ENCODE measurements around the gene PREP. TPM values are rescaled to one million over a fixed set of nuclear protein-coding genes. Genes with fewer than 3 reads are reported as not detected.

The PREP gene
- polyA plus RNA-seq, 1 of the 3 experiments (the other 2 are of a cell fraction): 20.9 TPM

DNA sequence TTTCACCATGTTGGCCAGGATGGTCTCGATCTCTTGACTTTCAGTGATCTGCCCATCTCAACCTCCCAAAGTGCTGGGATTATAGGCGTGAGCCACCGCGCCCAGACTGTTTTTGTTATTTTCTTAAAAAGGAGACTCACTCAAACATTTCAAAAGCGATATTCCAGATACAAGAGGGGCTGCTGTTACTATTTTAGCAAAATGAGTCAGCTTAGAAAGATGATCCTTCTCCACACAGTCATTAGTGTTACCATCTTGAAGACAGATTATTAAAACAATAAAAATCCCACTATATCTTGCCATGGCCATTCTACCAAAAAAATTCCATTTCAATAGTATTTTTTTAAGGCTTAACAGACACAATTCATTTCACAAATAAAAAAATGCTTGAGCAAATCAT is 102.8 kb downstream of the PREP start:
- Histone ChIP-seq H3K79me2 (ENCODE audit: insufficient read depth) (no peaks in the 10 kb centered on the region; the same call in 1 of the 2 replicates), H3F3A (replicated peaks; ENCODE audit: insufficient read depth) (no peaks in the 10 kb centered on the region)

More for the DNA sequence above, 102.8 kb downstream of the PREP start:
- Histone ChIP-seq H3K27me3 (ENCODE audit: insufficient read depth) (no peaks in the 10 kb centered on the region), H3K36me3 (replicated peaks in 1 of 2; ENCODE audit: control insufficient read depth in 1 of 2, insufficient read depth in 2 of 2, low read length in 1 of 2) (peaks cover 0 to 11% of the 10 kb centered on the region in 2 experiments), H4K20me1 (ENCODE audit: insufficient read depth) (no peaks in the 10 kb centered on the region), H3K4me1 (ENCODE audit: control insufficient read depth in 1 of 2, insufficient read depth in 2 of 2, low read depth in 1 of 2, low read length in 1 of 2) (peaks cover 0 to 10% of the 10 kb centered on the region in 2 experiments; a peak in 2 of 4 replicates), H3K27ac (ENCODE audit: low read depth in 2 of 2, low read length in 1 of 2) (no peak overlapping the region; a peak in 1 of 4 replicates), H3K9me3 (no peaks in the 10 kb centered on the region), H3K4me3 (ENCODE audit: low read depth in 2 of 2, low read length in 1 of 2) (no peak overlapping the region), H2AFZ (ENCODE audit: low read depth) (no peak overlapping the region), H3K9ac (no peak overlapping the region), H3K4me2 (no peak overlapping the region), H3K9me2 (no peaks in the 10 kb centered on the region)
- CTCF ChIA-PET: interaction anchor here (1.3 to 1.6 kb wide), 2 partner anchors 12 to 212 kb away, joined by 5 read pairs; no protein-coding TSS in a partner anchor
- no peak for DNase-seq
- TF ChIP-seq, protein P1, sequence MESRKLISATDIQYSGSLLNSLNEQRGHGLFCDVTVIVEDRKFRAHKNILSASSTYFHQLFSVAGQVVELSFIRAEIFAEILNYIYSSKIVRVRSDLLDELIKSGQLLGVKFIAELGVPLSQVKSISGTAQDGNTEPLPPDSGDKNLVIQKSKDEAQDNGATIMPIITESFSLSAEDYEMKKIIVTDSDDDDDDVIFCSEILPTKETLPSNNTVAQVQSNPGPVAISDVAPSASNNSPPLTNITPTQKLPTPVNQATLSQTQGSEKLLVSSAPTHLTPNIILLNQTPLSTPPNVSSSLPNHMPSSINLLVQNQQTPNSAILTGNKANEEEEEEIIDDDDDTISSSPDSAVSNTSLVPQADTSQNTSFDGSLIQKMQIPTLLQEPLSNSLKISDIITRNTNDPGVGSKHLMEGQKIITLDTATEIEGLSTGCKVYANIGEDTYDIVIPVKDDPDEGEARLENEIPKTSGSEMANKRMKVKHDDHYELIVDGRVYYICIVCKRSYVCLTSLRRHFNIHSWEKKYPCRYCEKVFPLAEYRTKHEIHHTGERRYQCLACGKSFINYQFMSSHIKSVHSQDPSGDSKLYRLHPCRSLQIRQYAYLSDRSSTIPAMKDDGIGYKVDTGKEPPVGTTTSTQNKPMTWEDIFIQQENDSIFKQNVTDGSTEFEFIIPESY (IDR thresholded peaks at IDR 0.05; ENCODE audit: borderline replicate concordance, low read depth): no peak
- TF ChIP-seq TEAD4 (IDR thresholded peaks at IDR 0.05; ENCODE audit: borderline replicate concordance, insufficient read depth) (no peak), JUND (IDR thresholded peaks at IDR 0.05) (no peak), SMC3 (IDR thresholded peaks at IDR 0.05; ENCODE audit: low read depth, low read length) (no peak), RCOR1 (IDR thresholded peaks at IDR 0.05; ENCODE audit: low read length) (no peak), MEF2A (IDR thresholded peaks at IDR 0.05; ENCODE audit: borderline replicate concordance, low read depth) (peak; percentile 90), MXI1 (IDR thresholded peaks at IDR 0.05; ENCODE audit: low read depth, low read length) (no peak), NFIC (IDR thresholded peaks at IDR 0.05; ENCODE audit: borderline replicate concordance) (no peak), YY1 (IDR thresholded peaks at IDR 0.05; ENCODE audit: low read depth) (no peak), EP300 (IDR thresholded peaks at IDR 0.05; ENCODE audit: borderline replicate concordance in 1 of 2, low read depth in 1 of 2, low read length in 1 of 2) (no peak), CHD2 (IDR thresholded peaks at IDR 0.05; ENCODE audit: low read length, partially characterized antibody) (no peak), NRF1 (IDR thresholded peaks at IDR 0.05; ENCODE audit: low read depth, low read length) (no peak), TCF12 (IDR thresholded peaks at IDR 0.05) (0 out of 2 replicates have a peak, but pooled peaks have one; percentile 20), FOSL2 (IDR thresholded peaks at IDR 0.05; ENCODE audit: borderline replicate concordance, low read depth) (0 out of 2 replicates have a peak, but pooled peaks have one; percentile 48), POLR2AphosphoS5 (IDR thresholded peaks at IDR 0.05; ENCODE audit: low read depth, low read length) (no peak), SIN3A (IDR thresholded peaks at IDR 0.05; ENCODE audit: borderline replicate concordance, low read depth, low read length) (no peak)
- TF ChIP-seq, protein P2, sequence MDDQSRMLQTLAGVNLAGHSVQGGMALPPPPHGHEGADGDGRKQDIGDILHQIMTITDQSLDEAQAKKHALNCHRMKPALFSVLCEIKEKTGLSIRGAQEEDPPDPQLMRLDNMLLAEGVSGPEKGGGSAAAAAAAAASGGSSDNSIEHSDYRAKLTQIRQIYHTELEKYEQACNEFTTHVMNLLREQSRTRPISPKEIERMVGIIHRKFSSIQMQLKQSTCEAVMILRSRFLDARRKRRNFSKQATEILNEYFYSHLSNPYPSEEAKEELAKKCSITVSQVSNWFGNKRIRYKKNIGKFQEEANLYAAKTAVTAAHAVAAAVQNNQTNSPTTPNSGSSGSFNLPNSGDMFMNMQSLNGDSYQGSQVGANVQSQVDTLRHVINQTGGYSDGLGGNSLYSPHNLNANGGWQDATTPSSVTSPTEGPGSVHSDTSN (IDR thresholded peaks at IDR 0.05): no peak
- TF ChIP-seq, protein P3, sequence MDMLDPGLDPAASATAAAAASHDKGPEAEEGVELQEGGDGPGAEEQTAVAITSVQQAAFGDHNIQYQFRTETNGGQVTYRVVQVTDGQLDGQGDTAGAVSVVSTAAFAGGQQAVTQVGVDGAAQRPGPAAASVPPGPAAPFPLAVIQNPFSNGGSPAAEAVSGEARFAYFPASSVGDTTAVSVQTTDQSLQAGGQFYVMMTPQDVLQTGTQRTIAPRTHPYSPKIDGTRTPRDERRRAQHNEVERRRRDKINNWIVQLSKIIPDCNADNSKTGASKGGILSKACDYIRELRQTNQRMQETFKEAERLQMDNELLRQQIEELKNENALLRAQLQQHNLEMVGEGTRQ (IDR thresholded peaks at IDR 0.05; ENCODE audit: borderline replicate concordance, low read depth, low read length): no peak
- TF ChIP-seq, protein P4, sequence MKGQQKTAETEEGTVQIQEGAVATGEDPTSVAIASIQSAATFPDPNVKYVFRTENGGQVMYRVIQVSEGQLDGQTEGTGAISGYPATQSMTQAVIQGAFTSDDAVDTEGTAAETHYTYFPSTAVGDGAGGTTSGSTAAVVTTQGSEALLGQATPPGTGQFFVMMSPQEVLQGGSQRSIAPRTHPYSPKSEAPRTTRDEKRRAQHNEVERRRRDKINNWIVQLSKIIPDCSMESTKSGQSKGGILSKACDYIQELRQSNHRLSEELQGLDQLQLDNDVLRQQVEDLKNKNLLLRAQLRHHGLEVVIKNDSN (IDR thresholded peaks at IDR 0.05; ENCODE audit: borderline replicate concordance, low read depth): no peak
- TF ChIP-seq, protein P5, sequence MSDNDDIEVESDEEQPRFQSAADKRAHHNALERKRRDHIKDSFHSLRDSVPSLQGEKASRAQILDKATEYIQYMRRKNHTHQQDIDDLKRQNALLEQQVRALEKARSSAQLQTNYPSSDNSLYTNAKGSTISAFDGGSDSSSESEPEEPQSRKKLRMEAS (IDR thresholded peaks at IDR 0.05; ENCODE audit: low read depth): no peak
- TF ChIP-seq, protein P6, sequence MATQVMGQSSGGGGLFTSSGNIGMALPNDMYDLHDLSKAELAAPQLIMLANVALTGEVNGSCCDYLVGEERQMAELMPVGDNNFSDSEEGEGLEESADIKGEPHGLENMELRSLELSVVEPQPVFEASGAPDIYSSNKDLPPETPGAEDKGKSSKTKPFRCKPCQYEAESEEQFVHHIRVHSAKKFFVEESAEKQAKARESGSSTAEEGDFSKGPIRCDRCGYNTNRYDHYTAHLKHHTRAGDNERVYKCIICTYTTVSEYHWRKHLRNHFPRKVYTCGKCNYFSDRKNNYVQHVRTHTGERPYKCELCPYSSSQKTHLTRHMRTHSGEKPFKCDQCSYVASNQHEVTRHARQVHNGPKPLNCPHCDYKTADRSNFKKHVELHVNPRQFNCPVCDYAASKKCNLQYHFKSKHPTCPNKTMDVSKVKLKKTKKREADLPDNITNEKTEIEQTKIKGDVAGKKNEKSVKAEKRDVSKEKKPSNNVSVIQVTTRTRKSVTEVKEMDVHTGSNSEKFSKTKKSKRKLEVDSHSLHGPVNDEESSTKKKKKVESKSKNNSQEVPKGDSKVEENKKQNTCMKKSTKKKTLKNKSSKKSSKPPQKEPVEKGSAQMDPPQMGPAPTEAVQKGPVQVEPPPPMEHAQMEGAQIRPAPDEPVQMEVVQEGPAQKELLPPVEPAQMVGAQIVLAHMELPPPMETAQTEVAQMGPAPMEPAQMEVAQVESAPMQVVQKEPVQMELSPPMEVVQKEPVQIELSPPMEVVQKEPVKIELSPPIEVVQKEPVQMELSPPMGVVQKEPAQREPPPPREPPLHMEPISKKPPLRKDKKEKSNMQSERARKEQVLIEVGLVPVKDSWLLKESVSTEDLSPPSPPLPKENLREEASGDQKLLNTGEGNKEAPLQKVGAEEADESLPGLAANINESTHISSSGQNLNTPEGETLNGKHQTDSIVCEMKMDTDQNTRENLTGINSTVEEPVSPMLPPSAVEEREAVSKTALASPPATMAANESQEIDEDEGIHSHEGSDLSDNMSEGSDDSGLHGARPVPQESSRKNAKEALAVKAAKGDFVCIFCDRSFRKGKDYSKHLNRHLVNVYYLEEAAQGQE (IDR thresholded peaks at IDR 0.05; ENCODE audit: low read depth, low read length): no peak
- TF ChIP-seq, protein P7, sequence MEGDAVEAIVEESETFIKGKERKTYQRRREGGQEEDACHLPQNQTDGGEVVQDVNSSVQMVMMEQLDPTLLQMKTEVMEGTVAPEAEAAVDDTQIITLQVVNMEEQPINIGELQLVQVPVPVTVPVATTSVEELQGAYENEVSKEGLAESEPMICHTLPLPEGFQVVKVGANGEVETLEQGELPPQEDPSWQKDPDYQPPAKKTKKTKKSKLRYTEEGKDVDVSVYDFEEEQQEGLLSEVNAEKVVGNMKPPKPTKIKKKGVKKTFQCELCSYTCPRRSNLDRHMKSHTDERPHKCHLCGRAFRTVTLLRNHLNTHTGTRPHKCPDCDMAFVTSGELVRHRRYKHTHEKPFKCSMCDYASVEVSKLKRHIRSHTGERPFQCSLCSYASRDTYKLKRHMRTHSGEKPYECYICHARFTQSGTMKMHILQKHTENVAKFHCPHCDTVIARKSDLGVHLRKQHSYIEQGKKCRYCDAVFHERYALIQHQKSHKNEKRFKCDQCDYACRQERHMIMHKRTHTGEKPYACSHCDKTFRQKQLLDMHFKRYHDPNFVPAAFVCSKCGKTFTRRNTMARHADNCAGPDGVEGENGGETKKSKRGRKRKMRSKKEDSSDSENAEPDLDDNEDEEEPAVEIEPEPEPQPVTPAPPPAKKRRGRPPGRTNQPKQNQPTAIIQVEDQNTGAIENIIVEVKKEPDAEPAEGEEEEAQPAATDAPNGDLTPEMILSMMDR (IDR thresholded peaks at IDR 0.05): no peak
- WGBS (ENCODE audit: low lambda C conversion rate): 89% methylated on average over 5 of the region's 5 CpGs
- POLR2A ChIA-PET: no interaction called here

Data from SK-N-SH (cell line).